ENCODE results near the gene PCK1. TPM values are rescaled to one million over a fixed set of nuclear protein-coding genes. Genes with fewer than 3 reads are reported as not detected.
A peak's percentile ranks its signal among the peaks of the same experiment; 100 is the strongest.
"Not testable (repeated sequence)": the region's sequence is repeated elsewhere in the genome, so short reads cannot be mapped to it uniquely, and the experiment has no call there.

PCK1 gene
- not detected for total RNA-seq
- long read RNA-seq, result 0 reads

GRCh38 chr20:57560554-57561355 is at the start of gene PCK1:
TSS of gene PCK1 (plus strand) at chr20:57561110. CDS start at chr20:57561412, 302 bp downstream.
- ATAC-seq (no peak), DNase-seq (no peak)
- Histone ChIP-seq H3K4me3 (no peak within 1 kb of the TSS), H3K27ac (no peak within 1 kb of the TSS), H3K27me3 (ENCODE audit: low read depth) (peaks cover 23% of the 10 kb centered on the region), H3K9me3 (no peaks in the 10 kb centered on the region), H3K4me1 (no peaks in the 10 kb centered on the region), H3K36me3 (no peaks in the 10 kb centered on the region)
- no peak for TF ChIP-seq CTCF (IDR thresholded peaks at IDR 0.05)
- intact Hi-C loops (cut with DNase I), result no loop called here

- peak; percentile 46 to 72 for ATAC-seq
- peaks cover 20% of the 10 kb centered on the region for H3K4me1 ChIP-seq
- not testable (repeated sequence) for H3K4me3 ChIP-seq; H3K27ac ChIP-seq; DNase-seq; H3K27me3 ChIP-seq (ENCODE audit: low read depth); H3K36me3 ChIP-seq; H3K9me3 ChIP-seq
- intact Hi-C loops (cut with DNase I), result loop anchor here (5.0 kb wide), 2 partner anchors 81 to 696 kb away; no protein-coding TSS in a partner anchor
These were observed 49.2 kb upstream of the PCK1 start for GRCh38 chr20:57511709-57512108.

GRCh38 chr20:57512432-57512831 is 48.5 kb upstream of the PCK1 start:
- intact Hi-C loops (cut with DNase I), result loop anchor here (5.0 kb wide), 2 partner anchors 80 to 695 kb away; no protein-coding TSS in a partner anchor
- Histone ChIP-seq H3K27me3 (ENCODE audit: low read depth) (no peaks in the 10 kb centered on the region), H3K4me1 (peaks cover 20% of the 10 kb centered on the region), H3K4me3 (no peak overlapping the region), H3K36me3 (no peaks in the 10 kb centered on the region), H3K9me3 (no peaks in the 10 kb centered on the region), H3K27ac (no peak overlapping the region)
- TF ChIP-seq CTCF (IDR thresholded peaks at IDR 0.05), result no peak
- DNase-seq (no peak), ATAC-seq (peak; percentile 24 to 52)

DNA sequence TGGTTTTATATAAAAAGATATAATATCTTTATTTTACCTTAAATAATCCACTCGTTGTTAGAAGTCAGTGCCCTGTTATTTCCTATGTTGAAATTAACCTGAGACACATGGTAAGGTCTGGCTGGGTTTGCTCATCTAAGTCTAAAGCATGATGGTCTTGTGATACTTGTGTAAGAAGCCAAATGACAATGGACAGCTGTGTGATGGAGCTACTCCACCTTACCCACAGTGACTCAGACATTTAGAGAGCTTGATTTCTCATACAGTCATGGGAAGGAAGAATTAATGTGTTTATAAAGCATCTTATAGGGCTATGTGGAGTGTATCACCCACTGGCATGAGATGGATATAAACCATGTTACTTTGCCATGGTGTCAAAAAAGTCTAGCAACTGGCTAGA is 47.7 kb upstream of the PCK1 start:
- no peaks in the 10 kb centered on the region for H3K27me3 ChIP-seq (ENCODE audit: low read depth)
- ATAC-seq (no peak), DNase-seq (no peak)
- intact Hi-C loops (cut with DNase I), result loop anchor here (5.0 kb wide), 2 partner anchors 79 to 694 kb away; no protein-coding TSS in a partner anchor
- peaks cover 20% of the 10 kb centered on the region for H3K4me1 ChIP-seq
- no peak overlapping the region for H3K27ac ChIP-seq
- no peak for TF ChIP-seq CTCF (IDR thresholded peaks at IDR 0.05)
- no peak overlapping the region for H3K4me3 ChIP-seq
- H3K36me3 ChIP-seq, result no peaks in the 10 kb centered on the region
- no peaks in the 10 kb centered on the region for H3K9me3 ChIP-seq

GRCh38 chr20:57514273-57514751 is 46.6 kb upstream of the PCK1 start:
- Histone ChIP-seq H3K36me3 (no peaks in the 10 kb centered on the region), H3K27ac (no peak overlapping the region), H3K4me3 (no peak overlapping the region), H3K4me1 (peaks cover 20% of the 10 kb centered on the region), H3K27me3 (ENCODE audit: low read depth) (no peaks in the 10 kb centered on the region), H3K9me3 (no peaks in the 10 kb centered on the region)
- TF ChIP-seq CTCF (IDR thresholded peaks at IDR 0.05), result peak; percentile 81
- DNase-seq (peak; percentile 65), ATAC-seq (peak; percentile 82)
- intact Hi-C loops (cut with DNase I), result loop anchor here (5.0 kb wide), 2 partner anchors 78 to 693 kb away; no protein-coding TSS in a partner anchor

DNA sequence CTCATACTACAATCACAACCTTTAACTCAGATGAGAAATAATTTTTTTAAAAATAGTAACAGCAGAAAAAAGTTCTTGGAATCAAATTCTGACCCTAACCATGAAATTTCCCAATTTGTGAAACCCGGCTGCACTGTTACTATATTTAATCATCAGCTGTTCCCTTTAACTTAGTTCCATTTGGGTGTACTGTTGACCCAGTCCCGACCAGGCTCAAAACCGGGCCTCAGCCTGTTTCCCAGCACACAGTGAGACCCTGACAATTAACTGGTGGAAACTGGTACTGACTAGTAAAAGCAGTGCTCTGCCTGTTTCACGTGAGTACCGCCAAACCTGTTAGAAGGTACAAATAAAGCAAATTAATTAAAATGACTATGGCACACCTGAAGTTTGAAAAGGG is 43.0 kb upstream of the PCK1 start:
- no peak for ATAC-seq
- intact Hi-C loops (cut with DNase I), result no loop called here
- DNase-seq, result no peak
- Histone ChIP-seq H3K4me1 (peaks cover 10% of the 10 kb centered on the region), H3K4me3 (no peak overlapping the region), H3K9me3 (no peaks in the 10 kb centered on the region), H3K27ac (no peak overlapping the region), H3K27me3 (ENCODE audit: low read depth) (no peaks in the 10 kb centered on the region), H3K36me3 (no peaks in the 10 kb centered on the region)
- no peak for TF ChIP-seq CTCF (IDR thresholded peaks at IDR 0.05)

Measured in lower lobe of right lung (tissue), 2 donors.